ENCODE results near the gene PCSK7. TPM values are rescaled to one million over a fixed set of nuclear protein-coding genes. Genes with fewer than 3 reads are reported as not detected.

The PCSK7 gene
- total RNA-seq, 2 experiments from 2014 or later = 229 to 247 TPM

DNA sequence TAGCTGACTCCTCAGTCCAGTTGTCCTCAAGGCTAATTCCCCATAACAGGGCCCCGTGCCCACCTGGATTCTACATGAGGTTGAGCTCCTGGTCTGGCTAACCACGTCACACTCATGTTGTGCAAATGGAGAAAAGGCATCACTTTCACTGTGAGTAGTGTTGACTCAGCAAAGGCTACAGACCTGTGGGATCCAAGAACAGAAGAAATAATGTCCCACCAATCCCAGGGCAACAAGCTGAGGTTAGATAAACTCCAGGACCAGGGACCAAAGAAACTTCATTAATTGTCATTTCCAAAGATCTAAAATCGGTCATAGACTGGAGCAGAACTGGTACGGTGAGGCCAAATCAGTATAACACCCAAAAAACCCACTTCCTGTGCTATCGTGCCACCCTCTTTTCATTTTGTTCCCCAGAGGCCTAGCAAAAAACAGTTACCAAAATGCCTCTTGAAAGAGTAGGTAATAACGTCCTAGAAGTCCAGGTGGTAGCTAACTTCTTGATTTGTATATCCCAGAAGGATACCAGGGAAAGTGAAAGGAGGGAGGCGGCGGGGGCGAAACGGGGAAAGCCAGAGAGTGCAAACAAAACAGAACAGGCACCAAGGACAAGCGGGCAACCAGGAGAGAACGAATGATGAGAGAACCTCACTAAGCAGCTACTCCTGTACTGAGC, 1.4 kb downstream of the PCSK7 start:
- Mint-ChIP-seq H3K9me3 (no peaks in the 10 kb centered on the region), H3K4me1 (ENCODE audit: low read depth) (peaks cover 69% of the 10 kb centered on the region), H3K27me3 (no peaks in the 10 kb centered on the region), H3K36me3 (ENCODE audit: low read depth) (peaks cover 84% of the 10 kb centered on the region), H3K27ac (peak overlapping the region; percentile 90), H3K4me3 (peak overlapping the region; percentile 95)
- peak; percentile 62 for ATAC-seq (ENCODE audit: poor library complexity)
- H3K4me1 ChIP-seq (ENCODE audit: insufficient read depth, low read length) = peaks cover 58% of the 10 kb centered on the region
- peak in 12 of 14 experiments; percentile 4 to 82 (median 30) for DNase-seq
- intact Hi-C loops (cut with DNase I, micrococcal nuclease) = loop anchor here (5.0 to 10.0 kb wide), 4 partner anchors 97 to 1344 kb away; partner anchors contain the start of genes ARCN1 (in 1 of the 2), BUD13 (in 1 of the 2), CEP164 (in 1 of the 2) and ZPR1 (in 1 of the 2)
- ChIA-PET POLR2A (interaction anchor here (0.6 to 4.2 kb wide), 10 partner anchors 9 to 443 kb away, joined by 3 to 46 read pairs (median 7); partner anchors contain the start of genes CEP164, PAFAH1B2, SIDT2 and ZPR1), CTCF (interaction anchor here (0.6 kb wide), 1 partner anchor 85 kb away, joined by 3 read pairs; the partner anchor contains the start of gene BACE1)
- H3K36me3 ChIP-seq (ENCODE audit: insufficient read depth, low read length) = peaks cover 48% of the 10 kb centered on the region
- peak overlapping the region; percentile 100 for H3K4me3 ChIP-seq (ENCODE audit: low read length)
- no peak for TF ChIP-seq CTCF (IDR thresholded peaks at IDR 0.05)
- no peaks in the 10 kb centered on the region for H3K9me3 ChIP-seq (ENCODE audit: control insufficient read depth in 1 of 2, insufficient read depth in 1 of 2, low read length in 2 of 2)
- H3K27me3 ChIP-seq (ENCODE audit: control insufficient read depth in 1 of 2, insufficient read depth in 2 of 2, low read length in 2 of 2) = no peaks in the 10 kb centered on the region
- H3K27ac ChIP-seq (ENCODE audit: low read depth in 1 of 2, low read length in 2 of 2) = peak overlapping the region; percentile 91 to 97

DNA sequence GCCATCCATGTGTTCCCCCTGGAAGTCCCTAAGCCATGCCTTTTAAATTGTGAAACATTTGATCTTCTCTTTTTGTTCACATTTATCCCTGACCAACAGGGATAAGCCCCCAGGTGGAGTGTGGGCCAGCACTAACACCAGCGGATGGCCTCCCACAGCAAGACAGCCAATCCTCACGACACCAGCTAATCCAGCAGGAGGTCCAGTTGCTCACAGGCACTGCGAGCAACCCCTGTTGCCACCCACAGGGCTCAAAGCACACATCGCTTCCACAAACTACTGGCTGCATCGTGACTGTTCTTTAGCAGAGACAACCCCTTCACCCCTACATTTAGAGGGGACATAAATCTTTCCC, 2.0 kb downstream of the PCSK7 start:
- POLR2A ChIA-PET = interaction anchor here (0.6 to 4.2 kb wide), 9 partner anchors 9 to 442 kb away, joined by 3 to 46 read pairs (median 6); partner anchors contain the start of genes CEP164, PAFAH1B2, SIDT2 and ZPR1
- Mint-ChIP-seq H3K9me3 (no peaks in the 10 kb centered on the region), H3K4me3 (peak overlapping the region; percentile 95), H3K27me3 (no peaks in the 10 kb centered on the region), H3K27ac (peak overlapping the region; percentile 90), H3K4me1 (ENCODE audit: low read depth) (peaks cover 69% of the 10 kb centered on the region), H3K36me3 (ENCODE audit: low read depth) (peaks cover 89% of the 10 kb centered on the region)
- DNase-seq = no peak
- intact Hi-C loops (cut with DNase I, micrococcal nuclease) = loop anchor here (2.0 to 10.0 kb wide), 8 partner anchors 85 to 1345 kb away; partner anchors contain the start of genes ARCN1 (in 1 of the 2), BUD13 (in 1 of the 2), CEP164 (in 1 of the 2) and PAFAH1B2 (in 1 of the 2)
- no peaks in the 10 kb centered on the region for H3K27me3 ChIP-seq (ENCODE audit: control insufficient read depth in 1 of 2, insufficient read depth in 2 of 2, low read length in 2 of 2)
- peaks cover 52% of the 10 kb centered on the region for H3K36me3 ChIP-seq (ENCODE audit: insufficient read depth, low read length)
- CTCF ChIA-PET = no interaction called here
- H3K4me3 ChIP-seq (ENCODE audit: low read length) = peak overlapping the region; percentile 100
- H3K9me3 ChIP-seq (ENCODE audit: control insufficient read depth in 1 of 2, insufficient read depth in 1 of 2, low read length in 2 of 2) = no peaks in the 10 kb centered on the region
- no peak for ATAC-seq (ENCODE audit: poor library complexity)
- H3K4me1 ChIP-seq (ENCODE audit: insufficient read depth, low read length) = peaks cover 58% of the 10 kb centered on the region
- H3K27ac ChIP-seq (ENCODE audit: low read depth in 1 of 2, low read length in 2 of 2) = peak overlapping the region; percentile 91 to 97
- no peak for TF ChIP-seq CTCF (IDR thresholded peaks at IDR 0.05)

- H3K36me3 Mint-ChIP-seq (ENCODE audit: low read depth) = peaks cover 91% of the 10 kb centered on the region
These were observed 2.5 kb downstream of the PCSK7 start for GRCh38 chr11:117229411-117229810.

More at GRCh38 chr11:117229411-117229810, 2.5 kb downstream of the PCSK7 start:
- Mint-ChIP-seq H3K9me3 (no peaks in the 10 kb centered on the region), H3K27ac (peak overlapping the region; percentile 90), H3K27me3 (no peaks in the 10 kb centered on the region), H3K4me1 (ENCODE audit: low read depth) (peaks cover 68% of the 10 kb centered on the region), H3K4me3 (peak overlapping the region; percentile 95)
- H3K9me3 ChIP-seq (ENCODE audit: control insufficient read depth in 1 of 2, insufficient read depth in 1 of 2, low read length in 2 of 2) = no peaks in the 10 kb centered on the region
- H3K27ac ChIP-seq (ENCODE audit: low read depth in 1 of 2, low read length in 2 of 2) = peak overlapping the region; percentile 91 to 97
- H3K36me3 ChIP-seq (ENCODE audit: insufficient read depth, low read length) = peaks cover 57% of the 10 kb centered on the region
- ChIA-PET POLR2A (interaction anchor here (0.6 to 4.2 kb wide), 5 partner anchors 8 to 441 kb away, joined by 3 to 46 read pairs (median 7); partner anchors contain the start of genes PAFAH1B2, SIDT2 and ZPR1), CTCF (no interaction called here)
- H3K27me3 ChIP-seq (ENCODE audit: control insufficient read depth in 1 of 2, insufficient read depth in 2 of 2, low read length in 2 of 2) = no peaks in the 10 kb centered on the region
- no peak for DNase-seq
- peaks cover 58% of the 10 kb centered on the region for H3K4me1 ChIP-seq (ENCODE audit: insufficient read depth, low read length)
- no peak for ATAC-seq (ENCODE audit: poor library complexity)
- no peak for TF ChIP-seq CTCF (IDR thresholded peaks at IDR 0.05)
- intact Hi-C loops (cut with DNase I, micrococcal nuclease) = loop anchor here in 1 of 2 experiments (2.0 to 5.0 kb wide), 4 partner anchors 85 to 497 kb away; partner anchors contain the start of gene PAFAH1B2
- H3K4me3 ChIP-seq (ENCODE audit: low read length) = peak overlapping the region; percentile 100
